ENCODE results near the gene CDH4. TPM values are rescaled to one million over a fixed set of nuclear protein-coding genes. Genes with fewer than 3 reads are reported as not detected.

Gene CDH4
- total RNA-seq, 3 donors from 2014 or later (not counting 1 experiment from before 2014, with no cell fraction given): 0.18 TPM; not detected in 2

DNA sequence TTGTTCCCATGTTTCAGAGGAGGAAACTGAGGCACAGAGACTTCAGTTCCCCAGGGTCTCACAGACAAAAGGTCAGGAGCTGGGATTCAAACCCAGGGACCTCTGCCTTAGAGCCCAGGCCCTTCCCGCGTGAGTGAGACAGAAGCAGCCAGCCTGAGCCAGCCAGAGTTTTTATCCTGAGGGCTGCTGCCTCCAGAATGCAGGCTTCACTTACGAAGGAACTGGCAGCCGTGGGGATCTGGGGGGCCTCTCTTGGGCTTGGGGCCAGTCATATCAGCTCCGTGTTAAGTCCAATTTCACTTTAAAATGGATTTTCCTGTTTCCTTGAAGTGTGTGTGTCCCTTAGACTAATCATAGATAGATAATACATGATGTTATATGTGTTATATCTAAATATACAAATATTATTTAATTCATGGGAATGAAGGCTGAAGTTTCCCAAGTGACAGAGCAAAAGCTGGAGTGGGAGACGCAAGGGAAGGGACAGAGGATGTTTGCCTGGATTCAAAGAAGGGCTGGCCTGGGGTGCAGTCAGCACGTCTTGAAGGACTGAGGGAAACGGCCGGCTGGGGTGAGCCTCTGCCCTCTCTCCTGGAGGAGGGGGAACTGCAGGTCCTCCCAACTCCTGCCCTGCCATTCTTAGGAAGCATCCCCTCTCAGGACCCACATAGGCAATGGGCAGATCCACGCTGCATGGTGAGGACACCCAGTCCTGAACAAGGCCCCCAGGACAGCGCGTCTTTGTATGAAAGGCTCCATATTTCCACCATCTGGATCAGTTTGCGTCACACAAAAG is 320.1 kb downstream of the CDH4 start:
- H3K4me3 ChIP-seq (ENCODE audit: low read length): no peak overlapping the region
- no peak overlapping the region for H3K27ac ChIP-seq (ENCODE audit: low read length)
- H3K4me1 ChIP-seq (ENCODE audit: control insufficient read depth, insufficient read depth, low read length): no peaks in the 10 kb centered on the region
- Mint-ChIP-seq H3K36me3 (no peaks in the 10 kb centered on the region), H3K4me3 (no peak overlapping the region), H3K27ac (no peak overlapping the region), H3K9me3 (peaks cover 3% of the 10 kb centered on the region in 2 donors), H3K27me3 (ENCODE audit: low read depth in 2 of 2) (no peaks in the 10 kb centered on the region), H3K4me1 (no peaks in the 10 kb centered on the region)
- H3K27me3 ChIP-seq (ENCODE audit: control insufficient read depth, insufficient read depth, low read length): no peaks in the 10 kb centered on the region
- H3K9me3 ChIP-seq (ENCODE audit: control insufficient read depth, insufficient read depth, low read length): peaks cover 14% of the 10 kb centered on the region
- no peak for DNase-seq
- no peak for ATAC-seq
- 83% methylated on average over 13 of the region's 13 CpGs for WGBS (ENCODE audit: insufficient coverage)
- TF ChIP-seq, protein P1, sequence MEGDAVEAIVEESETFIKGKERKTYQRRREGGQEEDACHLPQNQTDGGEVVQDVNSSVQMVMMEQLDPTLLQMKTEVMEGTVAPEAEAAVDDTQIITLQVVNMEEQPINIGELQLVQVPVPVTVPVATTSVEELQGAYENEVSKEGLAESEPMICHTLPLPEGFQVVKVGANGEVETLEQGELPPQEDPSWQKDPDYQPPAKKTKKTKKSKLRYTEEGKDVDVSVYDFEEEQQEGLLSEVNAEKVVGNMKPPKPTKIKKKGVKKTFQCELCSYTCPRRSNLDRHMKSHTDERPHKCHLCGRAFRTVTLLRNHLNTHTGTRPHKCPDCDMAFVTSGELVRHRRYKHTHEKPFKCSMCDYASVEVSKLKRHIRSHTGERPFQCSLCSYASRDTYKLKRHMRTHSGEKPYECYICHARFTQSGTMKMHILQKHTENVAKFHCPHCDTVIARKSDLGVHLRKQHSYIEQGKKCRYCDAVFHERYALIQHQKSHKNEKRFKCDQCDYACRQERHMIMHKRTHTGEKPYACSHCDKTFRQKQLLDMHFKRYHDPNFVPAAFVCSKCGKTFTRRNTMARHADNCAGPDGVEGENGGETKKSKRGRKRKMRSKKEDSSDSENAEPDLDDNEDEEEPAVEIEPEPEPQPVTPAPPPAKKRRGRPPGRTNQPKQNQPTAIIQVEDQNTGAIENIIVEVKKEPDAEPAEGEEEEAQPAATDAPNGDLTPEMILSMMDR (IDR thresholded peaks at IDR 0.05): no peak
- no peaks in the 10 kb centered on the region for H3K36me3 ChIP-seq (ENCODE audit: control insufficient read depth, insufficient read depth, low read length)
- intact Hi-C loops (cut with micrococcal nuclease): no loop called here

DNA sequence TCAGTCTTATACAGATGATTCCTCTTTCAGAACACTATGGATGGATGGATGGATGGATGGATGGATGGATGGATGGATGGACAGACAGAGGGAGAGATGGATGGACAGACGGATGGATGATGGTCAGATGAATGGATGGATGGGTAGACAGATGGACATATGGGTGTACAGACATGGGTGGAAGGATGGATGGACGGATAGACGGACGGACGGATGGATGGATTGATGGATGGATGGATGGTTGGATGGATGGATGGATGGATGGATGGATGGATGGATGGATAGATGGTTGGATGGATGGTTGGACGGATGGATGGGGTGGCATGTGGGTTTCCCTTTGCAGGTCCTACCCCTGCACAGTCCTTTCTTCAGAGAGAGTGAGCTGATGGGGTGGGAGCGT is 320.7 kb downstream of the CDH4 start:
- Mint-ChIP-seq H3K4me3 (no peak overlapping the region), H3K9me3 (peaks cover 3% of the 10 kb centered on the region in 2 donors), H3K27me3 (ENCODE audit: low read depth in 2 of 2) (no peaks in the 10 kb centered on the region), H3K4me1 (no peaks in the 10 kb centered on the region), H3K36me3 (no peaks in the 10 kb centered on the region), H3K27ac (no peak overlapping the region)
- no peak overlapping the region for H3K27ac ChIP-seq (ENCODE audit: low read length)
- 82% methylated on average over 7 of the region's 7 CpGs for WGBS (ENCODE audit: insufficient coverage)
- DNase-seq: no peak
- H3K36me3 ChIP-seq (ENCODE audit: control insufficient read depth, insufficient read depth, low read length): no peaks in the 10 kb centered on the region
- H3K27me3 ChIP-seq (ENCODE audit: control insufficient read depth, insufficient read depth, low read length): no peaks in the 10 kb centered on the region
- H3K4me1 ChIP-seq (ENCODE audit: control insufficient read depth, insufficient read depth, low read length): no peaks in the 10 kb centered on the region
- peaks cover 14% of the 10 kb centered on the region for H3K9me3 ChIP-seq (ENCODE audit: control insufficient read depth, insufficient read depth, low read length)
- no peak overlapping the region for H3K4me3 ChIP-seq (ENCODE audit: low read length)
- intact Hi-C loops (cut with micrococcal nuclease): no loop called here
- TF ChIP-seq, protein P1 (IDR thresholded peaks at IDR 0.05): no peak
- ATAC-seq: no peak

DNA sequence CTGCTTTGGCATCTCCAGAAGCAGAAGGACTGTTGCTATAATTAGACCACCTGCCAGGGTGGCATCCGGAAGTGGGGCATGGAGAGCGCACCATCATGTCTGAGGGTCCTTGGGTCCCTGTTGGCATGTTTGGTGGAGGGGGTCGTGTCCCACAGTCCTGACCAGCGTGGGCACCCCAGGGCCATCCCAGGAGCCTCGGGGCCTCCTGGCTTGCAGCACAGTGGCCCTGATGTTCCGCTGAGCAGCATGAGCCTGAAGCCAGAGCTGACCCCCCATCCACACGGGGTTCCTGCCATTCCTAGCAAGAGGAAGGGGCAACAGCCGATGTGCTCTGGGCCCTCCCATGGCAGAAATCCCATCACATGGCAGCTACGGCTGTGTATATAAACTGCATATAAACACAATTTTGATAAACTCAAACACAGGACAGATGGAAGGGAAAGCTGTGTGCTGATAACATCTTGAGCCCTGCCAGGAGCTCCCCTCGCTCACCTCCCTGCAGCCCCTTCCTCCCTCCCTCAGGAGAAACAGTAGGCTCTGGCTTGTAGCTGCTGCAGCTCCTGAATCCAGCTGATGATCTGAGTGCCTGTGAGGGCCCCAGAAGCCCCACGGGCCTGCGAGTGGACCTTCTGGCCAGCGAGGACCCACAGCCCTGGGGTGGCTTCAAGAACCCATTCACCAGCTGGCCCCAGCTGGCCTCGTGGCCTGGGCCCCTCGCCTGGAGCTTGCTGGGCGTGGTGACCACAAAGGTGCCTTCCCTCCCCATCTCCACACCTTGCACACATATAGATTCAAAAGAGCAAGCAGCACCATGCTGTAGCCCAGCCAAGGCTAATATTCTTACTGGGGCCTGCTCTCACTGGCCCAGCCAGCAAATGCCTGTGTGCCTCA is 321.6 kb downstream of the CDH4 start:
- no peaks in the 10 kb centered on the region for H3K27me3 ChIP-seq (ENCODE audit: control insufficient read depth, insufficient read depth, low read length)
- intact Hi-C loops (cut with micrococcal nuclease): no loop called here
- Mint-ChIP-seq H3K27me3 (ENCODE audit: low read depth in 2 of 2) (no peaks in the 10 kb centered on the region), H3K4me3 (no peak overlapping the region), H3K9me3 (peaks cover 3% of the 10 kb centered on the region in 2 donors), H3K27ac (no peak overlapping the region), H3K36me3 (no peaks in the 10 kb centered on the region), H3K4me1 (no peaks in the 10 kb centered on the region)
- DNase-seq (no peak), ATAC-seq (no peak)
- peaks cover 14% of the 10 kb centered on the region for H3K9me3 ChIP-seq (ENCODE audit: control insufficient read depth, insufficient read depth, low read length)
- 84% methylated on average over 16 of the region's 16 CpGs for WGBS (ENCODE audit: insufficient coverage)
- no peak overlapping the region for H3K27ac ChIP-seq (ENCODE audit: low read length)
- no peaks in the 10 kb centered on the region for H3K4me1 ChIP-seq (ENCODE audit: control insufficient read depth, insufficient read depth, low read length)
- H3K36me3 ChIP-seq (ENCODE audit: control insufficient read depth, insufficient read depth, low read length): no peaks in the 10 kb centered on the region
- no peak overlapping the region for H3K4me3 ChIP-seq (ENCODE audit: low read length)
- TF ChIP-seq, protein P1 (IDR thresholded peaks at IDR 0.05): no peak
